RWPE1 (cell line): ENCODE measurements around the gene PRLR.
A peak's percentile ranks its signal among the peaks of the same experiment; 100 is the strongest.

ENCODE experiments used
- CTCF ChIA-PET: fragments of 350-600 bp; sonication (Branson Sonifier 250); formaldehyde crosslinking; extraction: SDS; loops from one replicate; lab custom pipeline; 2021; lab: Yijun Ruan, JAX
- POLR2A ChIA-PET: fragments of 400-600 bp; formaldehyde crosslinking; extraction: SDS; loops from one replicate; lab custom pipeline; 2020; ENCODE audit warnings: antibody characterized with exemption; ENCODE audit not compliant: low non-redundant PET; lab: Yijun Ruan, JAX
- DNase-seq: peaks from one replicate; pipeline ENCODE4 v3.0.0; 2012; ENCODE audit warnings: low spot score
- H3K27ac ChIP-seq: fragments of 450-650 bp; 2 replicates; pipeline ENCODE4 v1.5.1; 2017
- TF ChIP-seq, protein P1 (sequence below): fragments of 450-650 bp; conservative IDR thresholded peaks from 2 replicates; pipeline ENCODE4 v1.5.1; 2017; ENCODE audit warnings: low read depth, mild to moderate bottlenecking

Gene PRLR

DNA sequence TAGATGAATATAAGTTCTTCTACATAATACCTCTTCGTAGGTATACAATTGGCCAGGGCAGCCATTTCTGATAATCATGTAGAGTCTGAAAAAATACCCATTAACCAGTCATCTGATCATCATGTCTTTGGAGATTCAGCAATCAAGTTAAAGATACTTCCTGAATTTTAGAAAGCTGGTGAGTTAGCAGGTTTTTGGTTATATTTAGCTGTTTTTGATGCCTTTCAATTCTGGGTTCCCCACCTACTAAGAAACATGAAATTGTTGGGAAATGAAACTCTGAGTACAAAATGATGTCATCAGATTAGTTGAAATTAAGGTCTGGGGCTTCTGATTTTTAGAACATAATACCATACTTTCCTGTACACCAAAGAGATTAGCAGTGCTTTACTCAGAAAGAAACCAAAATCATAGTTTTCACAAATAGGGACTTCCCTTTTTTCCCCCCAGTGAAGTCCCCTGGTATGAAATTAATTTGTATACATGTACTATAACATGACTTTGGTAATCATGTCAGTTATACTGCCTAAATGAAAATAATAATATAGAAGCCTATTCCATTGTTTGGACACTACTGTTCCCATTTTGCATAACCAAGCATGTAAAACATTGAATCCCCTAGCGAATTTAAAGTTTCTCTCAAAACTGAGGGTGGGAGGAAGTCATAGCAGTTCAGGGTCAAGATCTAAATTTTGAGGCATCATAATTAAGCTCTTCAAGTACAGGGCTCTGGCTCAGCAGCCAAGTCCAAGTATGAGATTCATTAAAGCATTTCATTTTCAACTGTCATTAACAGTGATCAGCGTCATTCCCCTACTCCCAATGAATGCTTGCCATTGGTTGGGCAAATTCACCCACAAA lies 17.9 kb downstream of the PRLR start:
- TF ChIP-seq, protein P1, sequence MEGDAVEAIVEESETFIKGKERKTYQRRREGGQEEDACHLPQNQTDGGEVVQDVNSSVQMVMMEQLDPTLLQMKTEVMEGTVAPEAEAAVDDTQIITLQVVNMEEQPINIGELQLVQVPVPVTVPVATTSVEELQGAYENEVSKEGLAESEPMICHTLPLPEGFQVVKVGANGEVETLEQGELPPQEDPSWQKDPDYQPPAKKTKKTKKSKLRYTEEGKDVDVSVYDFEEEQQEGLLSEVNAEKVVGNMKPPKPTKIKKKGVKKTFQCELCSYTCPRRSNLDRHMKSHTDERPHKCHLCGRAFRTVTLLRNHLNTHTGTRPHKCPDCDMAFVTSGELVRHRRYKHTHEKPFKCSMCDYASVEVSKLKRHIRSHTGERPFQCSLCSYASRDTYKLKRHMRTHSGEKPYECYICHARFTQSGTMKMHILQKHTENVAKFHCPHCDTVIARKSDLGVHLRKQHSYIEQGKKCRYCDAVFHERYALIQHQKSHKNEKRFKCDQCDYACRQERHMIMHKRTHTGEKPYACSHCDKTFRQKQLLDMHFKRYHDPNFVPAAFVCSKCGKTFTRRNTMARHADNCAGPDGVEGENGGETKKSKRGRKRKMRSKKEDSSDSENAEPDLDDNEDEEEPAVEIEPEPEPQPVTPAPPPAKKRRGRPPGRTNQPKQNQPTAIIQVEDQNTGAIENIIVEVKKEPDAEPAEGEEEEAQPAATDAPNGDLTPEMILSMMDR = no peak
- DNase-seq = no peak
- ChIA-PET CTCF (interaction anchor here (1.7 kb wide), 1 partner anchor 124 kb away, joined by 6 read pairs; no protein-coding TSS in a partner anchor), POLR2A (no interaction called here)
- H3K27ac ChIP-seq = no peak overlapping the region

DNA sequence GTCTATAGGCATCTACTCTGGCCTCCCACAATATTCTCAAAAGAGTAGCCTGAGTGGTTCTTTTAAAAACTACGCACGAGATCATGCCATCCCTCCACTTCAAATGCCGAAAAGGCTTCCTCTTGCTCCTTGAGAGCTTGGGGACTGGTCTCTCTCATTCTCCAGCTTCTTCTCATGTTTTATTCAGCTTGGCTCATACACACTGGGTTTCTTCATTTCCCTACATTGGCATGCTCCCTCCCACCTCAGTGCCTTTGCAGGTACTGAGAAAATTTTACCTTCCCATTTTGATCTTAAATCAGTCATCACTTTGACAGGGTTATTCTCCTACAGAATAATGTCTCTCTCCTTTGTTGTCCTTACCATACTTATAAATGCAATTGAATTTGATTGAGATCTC lies 20.4 kb downstream of the PRLR start:
- POLR2A ChIA-PET = no interaction called here
- DNase-seq = no peak
- H3K27ac ChIP-seq = no peak overlapping the region
- CTCF ChIA-PET = no interaction called here
- TF ChIP-seq, protein P1 = no peak

- DNase-seq = no peak
- H3K27ac ChIP-seq = no peak overlapping the region
- TF ChIP-seq, protein P1 = no peak
- ChIA-PET CTCF (no interaction called here), POLR2A (no interaction called here)
Measured at GRCh38 chr5:35205606-35206005, 24.7 kb downstream of the PRLR start.

- ChIA-PET CTCF (no interaction called here), POLR2A (no interaction called here)
- TF ChIP-seq, protein P1 = no peak
- H3K27ac ChIP-seq = no peak overlapping the region
- no peak for DNase-seq
Measured at GRCh38 chr5:35205186-35205585, 25.1 kb downstream of the PRLR start.

DNA sequence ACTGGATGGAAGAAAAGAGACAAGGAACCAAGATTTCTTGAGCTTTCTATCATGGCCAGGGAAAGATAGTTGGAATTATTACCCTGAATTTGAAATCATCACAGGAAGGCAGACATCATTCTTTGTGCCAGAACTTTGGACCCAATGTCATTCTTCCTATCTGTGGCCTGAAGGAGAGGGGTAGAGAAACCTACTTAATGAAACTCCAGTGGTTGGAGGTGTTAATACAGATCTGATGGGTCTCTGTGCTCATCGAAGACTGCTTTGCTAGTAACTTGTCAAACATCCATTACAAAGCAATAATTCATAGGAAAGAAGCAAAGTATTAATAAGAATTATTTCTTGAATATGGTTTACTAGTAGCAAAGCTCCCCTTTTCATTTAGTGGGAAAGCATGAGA lies 26.9 kb downstream of the PRLR start:
- DNase-seq = no peak
- TF ChIP-seq, protein P1 = no peak
- no peak overlapping the region for H3K27ac ChIP-seq
- CTCF ChIA-PET = interaction anchor here (0.7 to 0.8 kb wide), 2 partner anchors 19 to 113 kb away, joined by 3 to 4 read pairs; no protein-coding TSS in a partner anchor
- POLR2A ChIA-PET = no interaction called here

- DNase-seq = peak; percentile 31
- ChIA-PET POLR2A (no interaction called here), CTCF (interaction anchor here (0.5 to 0.7 kb wide), 2 partner anchors 20 to 262 kb away, joined by 3 to 5 read pairs; no protein-coding TSS in a partner anchor)
- H3K27ac ChIP-seq = no peak overlapping the region
- TF ChIP-seq, protein P1 = no peak; the same call in 1 of the 2 replicates
Measured at GRCh38 chr5:35202319-35203111, 27.8 kb downstream of the PRLR start.
